GM18867 (cell line): ENCODE measurements around the gene PLEKHA4.
"Not testable (repeated sequence)": the region's sequence is repeated elsewhere in the genome, so short reads cannot be mapped to it uniquely, and the experiment has no call there.

ENCODE experiments used
- ATAC-seq: cut with Tn5 transposase; IDR thresholded peaks from one replicate; pipeline ENCODE4 v1.9.1; 2021; ENCODE audit warnings: mild to moderate bottlenecking, moderate library complexity; ENCODE audit not compliant: unreplicated experiment

The PLEKHA4 gene

GRCh38 chr19:48887861-48888612, 19.6 kb upstream of the PLEKHA4 start:
- ATAC-seq = no peak

DNA sequence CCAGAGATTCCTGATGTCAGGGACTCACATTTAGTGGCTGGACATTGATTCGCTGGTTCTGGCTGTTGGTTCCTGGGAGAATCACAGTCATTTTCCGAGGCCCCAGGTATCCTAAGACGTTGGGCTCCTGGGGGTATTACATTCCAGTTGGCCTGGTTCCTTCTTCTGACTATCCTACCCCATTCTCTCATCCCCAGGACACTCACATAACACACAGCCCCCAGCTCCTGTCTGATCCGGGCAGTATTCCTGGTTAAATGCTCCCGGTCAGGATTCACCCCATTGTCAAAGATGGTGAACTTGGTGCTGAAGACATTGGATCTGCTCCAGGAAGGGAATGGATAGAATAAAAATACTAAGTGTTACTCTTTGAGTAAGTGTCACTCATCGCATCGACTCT, 15.3 kb upstream of the PLEKHA4 start:
- no peak for ATAC-seq

GRCh38 chr19:48881741-48882657, 13.6 kb upstream of the PLEKHA4 start:
- no peak for ATAC-seq

DNA sequence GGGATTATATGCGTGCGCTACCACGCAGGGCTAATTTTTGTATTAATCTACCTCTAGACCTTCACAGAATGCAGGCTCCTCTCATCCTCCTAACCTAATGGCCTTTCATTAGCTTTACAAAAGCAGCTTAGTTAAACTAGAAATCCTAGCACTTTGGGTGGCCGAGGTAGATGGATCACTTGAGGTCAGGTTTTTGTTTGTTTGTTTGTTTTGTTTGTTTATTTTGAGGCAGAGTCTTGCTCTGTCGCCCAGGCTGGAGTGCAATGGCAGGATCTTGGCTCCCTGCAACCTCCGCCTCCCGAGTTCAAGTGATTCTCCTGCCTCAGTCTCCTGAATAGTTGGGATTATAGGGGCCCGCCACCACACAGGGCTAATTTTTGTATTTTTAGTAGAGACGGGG, 11.3 kb upstream of the PLEKHA4 start:
- not testable (repeated sequence) for ATAC-seq

DNA sequence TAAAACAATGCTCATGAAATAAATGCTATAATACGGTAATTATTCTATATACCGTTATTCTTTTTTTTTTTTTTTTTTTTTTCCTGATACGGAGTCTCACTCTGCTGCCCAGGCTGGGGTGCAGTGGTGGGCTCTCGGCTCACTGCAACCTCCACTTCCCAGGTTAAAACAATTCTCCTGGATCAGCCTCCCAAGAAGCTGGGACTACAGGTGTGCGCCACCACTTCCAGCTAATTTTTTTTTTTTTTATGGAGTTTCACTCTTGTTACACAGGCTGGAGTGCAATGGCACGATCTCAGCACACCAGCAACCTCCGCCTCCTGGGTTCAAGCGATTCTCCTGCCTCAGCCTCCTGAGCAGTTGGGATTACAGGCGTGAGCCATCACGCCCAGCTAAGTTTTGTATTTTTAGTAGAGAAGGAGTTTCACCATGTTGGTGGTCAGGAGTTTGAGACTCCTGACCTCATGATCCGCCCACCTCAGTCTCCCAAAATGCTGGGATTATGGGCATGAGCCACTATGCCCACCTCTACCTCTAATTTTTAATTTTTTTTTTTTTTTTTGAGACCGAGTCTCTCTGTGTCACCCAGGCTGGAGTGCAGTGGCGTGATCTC, 10.7 kb upstream of the PLEKHA4 start:
- ATAC-seq = no peak

GRCh38 chr19:48878196-48879024, 10.0 kb upstream of the PLEKHA4 start:
- ATAC-seq = no peak

- no peak for ATAC-seq
Measured at GRCh38 chr19:48877855-48878195, 9.4 kb upstream of the PLEKHA4 start.

DNA sequence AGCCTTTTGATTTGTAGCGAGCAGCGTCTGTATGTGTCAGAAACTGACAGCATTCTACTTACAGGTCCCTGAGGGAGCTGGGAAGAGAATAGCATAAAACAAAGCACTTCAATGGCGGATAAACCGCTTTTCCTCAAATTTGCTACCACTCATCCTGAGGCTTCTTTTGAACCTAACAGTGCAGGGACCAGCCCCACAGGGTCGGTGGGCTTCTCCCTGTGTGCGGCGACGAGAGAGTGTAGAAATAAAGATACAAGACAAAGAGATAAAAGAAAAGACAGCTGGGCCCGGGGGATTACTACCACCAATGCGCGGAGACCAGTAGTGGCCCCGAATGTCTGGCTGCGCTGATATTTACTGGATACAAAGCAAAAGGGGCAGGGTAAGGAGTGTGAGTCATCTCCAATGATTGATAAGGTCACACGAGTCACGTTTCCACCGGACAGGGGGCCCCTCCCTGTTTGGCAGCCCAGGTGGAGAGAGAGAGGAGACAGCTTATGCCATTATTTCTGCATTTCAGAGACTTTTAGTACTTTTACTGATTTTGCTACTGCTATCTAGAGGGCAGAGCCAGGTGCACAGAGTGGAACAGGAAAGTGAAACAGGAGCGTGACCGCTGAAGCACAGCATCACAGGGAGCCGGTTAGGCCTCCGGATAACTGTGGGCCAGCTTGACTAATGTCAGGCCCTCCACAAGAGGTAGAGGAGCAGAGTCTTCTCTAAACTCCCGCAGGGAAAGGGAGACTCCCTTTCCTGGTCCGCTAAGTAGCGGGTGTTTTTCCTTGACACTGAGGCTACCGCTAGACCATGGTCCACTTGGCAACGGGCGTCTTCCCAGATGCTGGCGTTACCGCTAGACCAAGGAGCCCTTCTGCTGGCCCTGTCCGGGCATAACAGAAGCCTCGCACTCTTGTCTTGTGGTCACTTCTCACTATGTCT, 7.9 kb upstream of the PLEKHA4 start:
- ATAC-seq = not testable (repeated sequence)

- no peak for ATAC-seq
Measured at GRCh38 chr19:48874303-48875135, 6.1 kb upstream of the PLEKHA4 start.

DNA sequence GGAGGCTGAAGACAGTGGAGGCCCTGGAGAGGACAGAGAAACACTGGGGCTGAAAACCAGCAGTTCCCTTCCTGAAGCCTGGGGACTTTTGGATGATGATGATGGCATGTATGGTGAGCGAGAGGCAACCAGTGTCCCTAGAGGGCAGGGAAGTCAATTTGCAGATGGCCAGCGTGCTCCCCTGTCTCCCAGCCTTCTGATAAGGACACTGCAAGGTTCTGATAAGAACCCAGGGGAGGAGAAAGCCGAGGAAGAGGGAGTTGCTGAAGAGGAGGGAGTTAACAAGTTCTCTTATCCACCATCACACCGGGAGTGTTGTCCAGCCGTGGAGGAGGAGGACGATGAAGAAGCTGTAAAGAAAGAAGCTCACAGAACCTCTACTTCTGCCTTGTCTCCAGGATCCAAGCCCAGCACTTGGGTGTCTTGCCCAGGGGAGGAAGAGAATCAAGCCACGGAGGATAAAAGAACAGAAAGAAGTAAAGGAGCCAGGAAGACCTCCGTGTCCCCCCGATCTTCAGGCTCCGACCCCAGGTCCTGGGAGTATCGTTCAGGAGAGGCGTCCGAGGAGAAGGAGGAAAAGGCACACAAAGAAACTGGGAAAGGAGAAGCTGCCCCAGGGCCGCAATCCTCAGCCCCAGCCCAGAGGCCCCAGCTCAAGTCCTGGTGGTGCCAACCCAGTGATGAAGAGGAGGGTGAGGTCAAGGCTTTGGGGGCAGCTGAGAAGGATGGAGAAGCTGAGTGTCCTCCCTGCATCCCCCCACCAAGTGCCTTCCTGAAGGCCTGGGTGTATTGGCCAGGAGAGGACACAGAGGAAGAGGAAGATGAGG, 5.3 kb upstream of the PLEKHA4 start:
- no peak for ATAC-seq

GRCh38 chr19:48872884-48873475, 4.6 kb upstream of the PLEKHA4 start:
- peak; percentile 26 for ATAC-seq

DNA sequence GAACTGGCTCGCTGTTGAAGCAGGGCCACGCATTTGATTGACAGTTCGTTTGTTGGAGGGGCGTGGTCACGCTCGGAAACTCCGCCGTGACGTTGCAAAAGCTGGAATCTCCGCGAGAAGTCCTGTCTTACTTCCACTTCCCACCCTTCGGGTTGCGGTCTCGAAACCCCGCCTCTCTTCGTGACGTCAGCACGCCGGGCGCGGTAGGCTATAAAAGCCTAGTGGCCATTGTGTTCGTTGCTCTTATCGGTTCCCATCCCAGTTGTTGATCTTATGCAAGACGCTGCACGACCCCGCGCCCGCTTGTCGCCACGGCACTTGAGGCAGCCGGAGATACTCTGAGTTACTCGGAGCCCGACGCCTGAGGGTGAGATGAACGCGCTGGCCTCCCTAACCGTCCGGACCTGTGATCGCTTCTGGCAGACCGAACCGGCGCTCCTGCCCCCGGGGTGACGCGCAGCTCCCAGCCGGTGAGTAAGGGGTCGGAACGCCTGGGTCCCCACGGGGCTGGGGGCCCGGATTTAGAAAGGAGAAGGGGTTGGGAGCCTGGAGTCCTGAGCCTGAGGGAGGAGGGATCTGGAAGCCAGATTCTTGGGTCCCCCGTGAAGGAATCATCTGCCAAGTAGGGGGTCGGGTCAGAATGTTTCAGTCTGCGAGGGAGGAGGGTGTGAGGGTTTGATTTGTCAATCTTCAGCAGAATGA, 3.9 kb upstream of the PLEKHA4 start, which contains the start of gene PPP1R15A:
Gene PPP1R15A (plus strand): TSS at position 240 of the 702 bp plus-strand sequence. CDS start 813 bp downstream, outside the sequence.
- peak; percentile 53 for ATAC-seq

GRCh38 chr19:48871471-48872181, 3.2 kb upstream of the PLEKHA4 start:
- not testable (repeated sequence) for ATAC-seq

DNA sequence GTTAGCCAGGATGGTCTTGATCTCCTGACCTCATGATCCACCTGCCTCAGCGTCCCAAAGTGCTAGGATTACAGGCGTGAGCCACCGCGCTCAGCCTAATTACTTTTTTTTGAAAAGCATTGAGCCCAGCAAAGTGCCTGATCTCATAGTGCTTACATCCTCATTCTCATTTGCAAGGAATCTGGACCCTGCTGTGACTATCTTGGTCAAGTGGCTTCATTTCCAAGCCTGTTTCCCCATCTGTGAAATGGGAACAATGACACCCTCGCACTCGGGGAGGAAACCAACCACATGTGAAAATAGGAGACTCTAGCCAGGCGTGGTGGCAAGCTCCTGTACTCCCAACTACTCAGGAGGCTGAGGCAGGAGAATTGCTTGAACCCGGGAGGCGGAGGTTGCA, 1.6 kb upstream of the PLEKHA4 start:
- ATAC-seq = no peak

DNA sequence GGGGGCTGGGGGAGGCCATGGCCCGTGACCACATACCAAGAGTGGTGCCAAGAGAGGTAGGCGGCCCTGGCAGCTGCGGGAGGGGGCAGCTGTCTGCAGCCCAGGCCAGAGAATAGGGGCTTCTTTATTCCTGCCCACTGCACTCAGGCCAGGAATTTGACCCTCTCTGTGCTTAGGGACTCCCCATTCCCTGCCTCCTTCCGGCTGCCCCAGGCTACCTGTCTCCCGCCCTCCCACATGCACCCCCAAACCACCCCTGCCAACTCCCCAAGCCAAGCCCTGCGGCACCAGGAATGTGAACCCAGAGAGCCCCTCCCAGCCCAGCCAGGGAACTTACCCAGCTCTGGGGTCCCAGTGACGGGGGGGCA, 687 bp downstream of the PLEKHA4 start:
- no peak for ATAC-seq

- ATAC-seq = no peak
Measured at GRCh38 chr19:48867123-48867745, 1.2 kb downstream of the PLEKHA4 start.
